Measurements from ENCODE around the gene PSME3IP1. TPM values are rescaled to one million over a fixed set of nuclear protein-coding genes. Genes with fewer than 3 reads are reported as not detected.

The PSME3IP1 gene
- total and polyA plus RNA-seq, 2 of the 8 experiments (the other 6 are each of a cell fraction or from before 2014, with no cell fraction given), result 95.1 to 98.3 TPM

GRCh38 chr16:57151369-57151768, 34.5 kb downstream of the PSME3IP1 start (continued):
- TF ChIP-seq ZNF274 (IDR thresholded peaks at IDR 0.05; ENCODE audit: borderline replicate concordance, extremely low read depth, low read length) (no peak), JUN (IDR thresholded peaks at IDR 0.05; ENCODE audit: low read depth, low read length) (no peak), EZH2 (IDR thresholded peaks at IDR 0.05; ENCODE audit: low read depth, low read length, severe bottlenecking) (no peak), NRF1 (IDR thresholded peaks at IDR 0.05; ENCODE audit: low read depth, low read length) (no peak), HDAC2 (IDR thresholded peaks at IDR 0.05; ENCODE audit: borderline replicate concordance in 1 of 2, low read depth in 2 of 2, low read length in 2 of 2) (no peak), ATF2 (IDR thresholded peaks at IDR 0.05; ENCODE audit: low read length) (no peak)
